ENCODE results near the gene PHLPP1.

The PHLPP1 gene

DNA sequence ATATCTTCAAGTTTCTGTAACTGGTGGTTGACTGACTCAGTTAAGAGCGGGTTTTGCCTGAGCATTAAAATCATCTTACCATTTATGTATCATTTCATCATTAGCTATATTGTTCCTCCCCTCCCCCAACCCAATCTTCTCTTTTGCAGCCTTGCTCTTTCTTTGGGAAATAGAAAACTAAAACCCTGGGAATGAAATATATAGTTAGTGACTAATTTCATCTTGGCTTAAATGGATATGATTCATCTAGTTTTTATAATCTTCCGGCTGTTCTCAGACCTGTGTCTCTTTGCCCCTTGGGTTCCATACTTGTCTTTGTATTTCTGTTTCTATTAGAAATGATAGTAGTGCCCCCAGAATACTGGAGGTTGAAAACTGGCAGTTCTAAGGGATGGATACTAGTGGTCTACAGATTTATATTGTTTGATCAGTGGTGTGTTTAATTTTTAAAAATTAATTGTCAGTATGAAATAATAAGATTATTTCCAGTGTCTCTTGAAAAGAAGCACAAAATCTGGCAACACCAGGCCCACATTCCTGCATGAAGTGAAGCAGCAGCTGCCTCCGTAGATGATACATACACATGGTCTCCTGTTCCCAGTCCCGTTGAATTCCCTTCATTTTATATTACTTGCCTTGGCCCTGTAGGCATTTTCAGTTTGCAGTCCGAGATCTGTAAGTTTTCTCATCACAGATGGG, 44.5 kb downstream of the PHLPP1 start:
- in situ Hi-C loops (cut with MboI; ENCODE audit: low sequenced_read_pairs, unreplicated experiment) = no loop called here
- no peak for DNase-seq (ENCODE audit: low spot score)
- TF ChIP-seq, protein P1, sequence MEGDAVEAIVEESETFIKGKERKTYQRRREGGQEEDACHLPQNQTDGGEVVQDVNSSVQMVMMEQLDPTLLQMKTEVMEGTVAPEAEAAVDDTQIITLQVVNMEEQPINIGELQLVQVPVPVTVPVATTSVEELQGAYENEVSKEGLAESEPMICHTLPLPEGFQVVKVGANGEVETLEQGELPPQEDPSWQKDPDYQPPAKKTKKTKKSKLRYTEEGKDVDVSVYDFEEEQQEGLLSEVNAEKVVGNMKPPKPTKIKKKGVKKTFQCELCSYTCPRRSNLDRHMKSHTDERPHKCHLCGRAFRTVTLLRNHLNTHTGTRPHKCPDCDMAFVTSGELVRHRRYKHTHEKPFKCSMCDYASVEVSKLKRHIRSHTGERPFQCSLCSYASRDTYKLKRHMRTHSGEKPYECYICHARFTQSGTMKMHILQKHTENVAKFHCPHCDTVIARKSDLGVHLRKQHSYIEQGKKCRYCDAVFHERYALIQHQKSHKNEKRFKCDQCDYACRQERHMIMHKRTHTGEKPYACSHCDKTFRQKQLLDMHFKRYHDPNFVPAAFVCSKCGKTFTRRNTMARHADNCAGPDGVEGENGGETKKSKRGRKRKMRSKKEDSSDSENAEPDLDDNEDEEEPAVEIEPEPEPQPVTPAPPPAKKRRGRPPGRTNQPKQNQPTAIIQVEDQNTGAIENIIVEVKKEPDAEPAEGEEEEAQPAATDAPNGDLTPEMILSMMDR (IDR thresholded peaks at IDR 0.05; ENCODE audit: borderline replicate concordance, control extremely low read depth, extremely low read depth, insufficient read depth, missing control alignments) = no peak

DNA sequence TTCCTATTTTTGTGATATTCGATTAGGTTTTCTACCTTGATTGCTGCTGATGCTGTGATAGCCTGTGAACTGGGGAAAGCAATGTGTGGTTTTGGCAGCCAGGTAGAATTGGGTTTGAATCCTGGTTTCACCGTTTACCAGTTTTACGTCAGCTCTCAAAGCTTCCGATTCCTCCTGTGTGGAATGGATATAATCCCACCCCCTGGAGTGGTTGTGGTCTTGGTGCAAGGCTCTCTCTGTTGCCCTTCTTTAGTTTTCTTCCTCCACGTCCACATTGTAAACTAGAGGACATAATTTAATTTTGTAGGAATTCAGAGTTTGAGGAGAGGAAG, 45.0 kb downstream of the PHLPP1 start:
- DNase-seq (ENCODE audit: low spot score) = no peak

DNA sequence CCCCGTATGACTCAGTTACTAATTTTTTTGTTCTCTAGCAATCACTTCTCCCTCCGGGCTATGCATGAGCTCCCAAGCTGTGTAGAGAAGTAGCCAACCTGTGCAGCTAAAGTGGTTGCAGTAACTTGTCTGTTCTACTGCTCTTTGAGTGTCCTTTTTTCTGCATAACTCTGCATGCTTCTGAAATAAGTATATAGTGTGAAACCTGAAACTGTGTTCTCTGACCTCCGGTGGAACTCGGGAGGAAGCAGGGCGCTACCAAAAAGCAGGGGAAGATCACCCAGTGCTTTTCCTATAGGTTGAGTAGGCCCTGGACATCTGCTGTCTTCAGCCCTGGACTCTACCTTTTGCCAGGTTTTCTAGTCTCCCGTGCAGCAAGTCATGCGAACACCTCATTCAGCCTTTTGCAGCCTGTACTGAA, 47.8 kb downstream of the PHLPP1 start:
- no peak for DNase-seq (ENCODE audit: low spot score)
- TF ChIP-seq, protein P1 (IDR thresholded peaks at IDR 0.05; ENCODE audit: borderline replicate concordance, control extremely low read depth, extremely low read depth, insufficient read depth, missing control alignments) = no peak
- in situ Hi-C loops (cut with MboI; ENCODE audit: low sequenced_read_pairs, unreplicated experiment) = no loop called here

More for the DNA sequence above, 45.0 kb downstream of the PHLPP1 start:
- in situ Hi-C loops (cut with MboI; ENCODE audit: low sequenced_read_pairs, unreplicated experiment) = no loop called here
- TF ChIP-seq, protein P1 (IDR thresholded peaks at IDR 0.05; ENCODE audit: borderline replicate concordance, control extremely low read depth, extremely low read depth, insufficient read depth, missing control alignments) = no peak

DNA sequence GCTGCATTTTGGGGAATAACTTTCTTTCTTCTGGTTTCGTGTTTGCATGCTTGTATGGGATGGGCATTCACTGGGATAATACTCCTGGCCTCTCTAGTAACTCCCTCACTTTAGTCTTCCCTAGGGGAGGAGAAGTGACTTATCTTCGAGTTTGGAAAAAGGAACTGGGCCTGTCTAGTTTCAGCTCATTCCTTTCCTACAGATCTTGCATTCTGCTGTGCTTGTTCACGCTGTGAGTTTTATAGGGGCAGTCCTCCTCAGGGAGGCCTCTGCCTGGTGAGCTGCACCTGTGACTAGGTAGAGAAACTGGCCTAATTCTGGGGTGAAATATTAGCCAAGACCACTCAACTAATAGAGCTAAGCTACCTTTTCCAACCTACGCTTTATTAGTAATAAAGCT, 50.9 kb downstream of the PHLPP1 start:
- in situ Hi-C loops (cut with MboI; ENCODE audit: low sequenced_read_pairs, unreplicated experiment) = no loop called here
- no peak for DNase-seq (ENCODE audit: low spot score)
- TF ChIP-seq, protein P1 (IDR thresholded peaks at IDR 0.05; ENCODE audit: borderline replicate concordance, control extremely low read depth, extremely low read depth, insufficient read depth, missing control alignments) = no peak

DNA sequence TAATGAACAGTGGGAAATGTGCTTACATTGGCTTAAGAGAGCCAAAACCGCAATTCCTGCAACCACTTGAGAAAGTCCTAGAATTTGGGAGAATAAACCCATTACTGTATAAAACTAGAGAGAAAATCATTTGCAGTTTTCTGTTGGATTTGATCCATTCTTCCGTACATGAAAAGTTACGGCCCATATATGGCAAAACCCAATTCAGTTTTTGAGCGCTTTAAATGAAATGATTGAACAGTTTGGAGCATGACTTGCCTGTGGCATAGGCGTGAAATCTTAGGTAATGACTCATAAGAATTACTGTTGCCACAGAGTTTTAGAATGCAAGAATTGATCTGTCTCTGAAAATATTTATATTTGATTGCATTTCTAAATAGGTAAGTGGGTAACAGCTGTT, 52.0 kb downstream of the PHLPP1 start:
- TF ChIP-seq, protein P1 (IDR thresholded peaks at IDR 0.05; ENCODE audit: borderline replicate concordance, control extremely low read depth, extremely low read depth, insufficient read depth, missing control alignments) = no peak
- in situ Hi-C loops (cut with MboI; ENCODE audit: low sequenced_read_pairs, unreplicated experiment) = no loop called here
- no peak for DNase-seq (ENCODE audit: low spot score)

DNA sequence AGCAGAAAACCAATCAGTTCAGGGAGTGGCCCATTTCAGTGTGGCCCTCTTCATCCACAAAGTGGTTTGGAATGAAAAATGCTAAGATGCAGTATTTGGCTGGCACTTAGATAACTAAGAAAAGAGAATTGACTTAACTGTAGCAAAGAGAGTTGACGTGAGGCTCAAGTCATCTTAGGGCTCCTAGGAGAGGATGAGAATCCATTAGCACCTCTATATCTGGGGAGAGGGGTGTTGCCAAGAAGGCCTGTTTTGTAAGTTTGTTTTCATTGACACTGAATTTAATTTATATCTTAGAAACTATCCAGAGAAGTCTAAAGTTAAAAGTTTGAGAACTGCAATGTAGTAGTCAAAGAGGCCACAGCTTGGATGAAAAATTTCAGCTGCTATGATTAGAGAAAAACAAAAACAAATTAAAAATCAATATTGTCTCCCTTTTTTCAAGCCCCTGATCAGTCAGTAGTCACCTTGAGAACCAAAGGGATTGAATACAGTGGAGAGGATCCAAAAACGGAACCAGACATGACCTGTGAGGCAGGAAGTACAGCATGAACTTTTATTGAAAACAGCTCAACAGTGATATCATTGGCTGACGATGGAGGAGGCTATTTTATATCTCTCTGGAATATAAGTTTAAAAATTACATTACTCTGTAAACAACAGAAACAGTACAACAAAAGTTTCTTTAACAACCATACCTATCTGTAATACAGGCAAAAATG, 52.7 kb downstream of the PHLPP1 start:
- no peak for DNase-seq (ENCODE audit: low spot score)
- in situ Hi-C loops (cut with MboI; ENCODE audit: low sequenced_read_pairs, unreplicated experiment) = no loop called here
- TF ChIP-seq, protein P1 (IDR thresholded peaks at IDR 0.05; ENCODE audit: borderline replicate concordance, control extremely low read depth, extremely low read depth, insufficient read depth, missing control alignments) = no peak

Data from GM13976 (cell line).